RPMI7951 (cell line): ENCODE measurements around the gene GNLY. TPM values are rescaled to one million over a fixed set of nuclear protein-coding genes. Genes with fewer than 3 reads are reported as not detected.
"Not testable (repeated sequence)": the region's sequence is repeated elsewhere in the genome, so short reads cannot be mapped to it uniquely, and the experiment has no call there.

Experiments used
- DNase-seq: peaks from one replicate; pipeline ENCODE4 v3.0.0-alpha.2; 2012; ENCODE audit warnings: low read depth
- total RNA-seq: library from RNA; depleted of rRNA; stranded (reverse); fragments of >200 nt; shearing (Covaris generic); gene quantifications from 2 replicates; pipeline ENCODE4 v1.2.3, GENCODE V29; 2014; rRNA removed

GNLY gene
- total RNA-seq, result not detected in 2 replicates

DNA sequence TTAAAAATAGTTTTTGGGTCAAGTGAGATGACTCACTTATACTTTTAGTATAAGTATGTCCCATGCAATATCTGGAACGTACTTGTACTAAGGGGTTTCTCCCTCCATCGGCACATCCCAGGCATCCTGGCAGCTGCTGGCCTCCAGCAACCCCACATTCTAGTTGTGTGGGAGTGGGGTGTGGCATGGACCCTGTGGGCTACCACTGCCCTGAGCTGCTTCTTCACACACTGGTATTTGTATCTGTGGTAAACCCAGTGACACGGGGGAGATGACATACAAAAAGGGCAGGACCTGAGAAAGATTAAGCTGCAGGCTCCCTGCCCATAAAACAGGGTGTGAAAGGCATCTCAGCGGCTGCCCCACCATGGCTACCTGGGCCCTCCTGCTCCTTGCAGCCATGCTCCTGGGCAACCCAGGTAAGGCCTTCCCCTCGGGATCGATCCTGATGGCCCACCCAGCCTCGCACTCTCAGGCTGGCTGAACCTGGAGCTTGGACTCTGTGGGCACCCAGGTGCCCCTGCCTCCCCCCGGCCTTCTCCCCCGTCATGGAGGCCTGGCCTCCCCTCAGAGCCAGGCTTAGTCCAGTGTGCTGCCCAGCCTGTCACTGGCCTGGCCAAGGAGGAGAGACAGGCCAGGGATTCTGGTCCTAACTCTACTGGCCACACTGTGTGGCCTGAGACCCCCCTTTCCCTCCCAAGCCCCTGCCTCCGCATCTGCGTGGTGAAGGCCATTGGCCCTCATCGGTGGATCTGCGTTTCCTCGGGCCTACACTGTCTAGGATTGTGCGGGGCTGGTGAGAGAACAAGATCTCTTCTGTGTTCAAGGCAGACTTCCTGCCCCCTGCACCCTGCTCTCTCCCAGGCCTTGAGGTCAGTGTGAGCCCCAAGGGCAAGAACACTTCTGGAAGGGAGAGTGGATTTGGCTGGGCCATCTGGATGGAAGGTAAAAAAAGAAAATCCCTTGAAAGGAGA, at the start of gene GNLY:
Gene GNLY (plus strand): TSS at position 307 of the 974 bp plus-strand sequence. CDS start 61 bp downstream, at position 368.
- DNase-seq, result no peak

GRCh38 chr2:85644909-85645308, 49.2 kb upstream of the GNLY start:
- no peak for DNase-seq

DNA sequence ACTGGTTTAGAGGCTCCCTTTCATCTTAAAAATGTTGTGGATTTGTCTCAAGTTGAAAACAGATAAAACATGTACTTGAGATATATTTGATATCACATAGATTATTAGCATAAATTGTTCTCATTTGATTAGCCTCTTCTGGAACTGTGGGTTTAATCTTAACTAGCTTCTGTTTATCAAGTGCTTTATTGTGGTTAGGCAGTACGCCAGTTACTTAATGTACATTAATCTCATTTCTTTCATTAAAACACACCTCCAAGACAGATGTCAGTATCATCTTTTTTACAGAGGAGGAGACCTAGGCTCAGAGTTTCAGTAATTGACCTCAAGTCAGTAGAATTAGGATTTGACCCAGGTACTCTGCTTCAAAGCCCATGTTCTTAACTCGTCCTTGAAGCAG, 48.0 kb upstream of the GNLY start:
- no peak for DNase-seq

- no peak for DNase-seq
These were observed 46.2 kb upstream of the GNLY start for GRCh38 chr2:85647823-85648526.

DNA sequence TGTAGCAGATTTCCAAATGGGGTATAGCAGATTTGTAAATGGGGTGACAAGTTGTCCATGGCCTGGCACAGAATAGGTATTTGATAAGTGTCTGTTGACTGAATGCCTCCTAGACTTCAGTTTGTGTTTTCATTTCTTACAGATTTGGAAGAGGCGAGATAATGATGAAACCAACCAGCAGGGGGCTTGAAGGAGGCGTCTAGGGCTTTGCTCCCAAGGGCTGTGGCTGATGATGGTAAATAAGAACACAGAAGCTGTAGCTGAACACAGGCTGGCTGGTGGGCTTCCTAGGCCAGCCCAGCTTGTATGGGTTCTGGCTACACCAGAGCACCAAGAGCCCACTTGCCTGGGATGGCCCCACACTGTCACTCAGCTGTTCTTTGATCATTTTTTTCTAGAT, 45.5 kb upstream of the GNLY start:
- DNase-seq, result peak; percentile 34

DNA sequence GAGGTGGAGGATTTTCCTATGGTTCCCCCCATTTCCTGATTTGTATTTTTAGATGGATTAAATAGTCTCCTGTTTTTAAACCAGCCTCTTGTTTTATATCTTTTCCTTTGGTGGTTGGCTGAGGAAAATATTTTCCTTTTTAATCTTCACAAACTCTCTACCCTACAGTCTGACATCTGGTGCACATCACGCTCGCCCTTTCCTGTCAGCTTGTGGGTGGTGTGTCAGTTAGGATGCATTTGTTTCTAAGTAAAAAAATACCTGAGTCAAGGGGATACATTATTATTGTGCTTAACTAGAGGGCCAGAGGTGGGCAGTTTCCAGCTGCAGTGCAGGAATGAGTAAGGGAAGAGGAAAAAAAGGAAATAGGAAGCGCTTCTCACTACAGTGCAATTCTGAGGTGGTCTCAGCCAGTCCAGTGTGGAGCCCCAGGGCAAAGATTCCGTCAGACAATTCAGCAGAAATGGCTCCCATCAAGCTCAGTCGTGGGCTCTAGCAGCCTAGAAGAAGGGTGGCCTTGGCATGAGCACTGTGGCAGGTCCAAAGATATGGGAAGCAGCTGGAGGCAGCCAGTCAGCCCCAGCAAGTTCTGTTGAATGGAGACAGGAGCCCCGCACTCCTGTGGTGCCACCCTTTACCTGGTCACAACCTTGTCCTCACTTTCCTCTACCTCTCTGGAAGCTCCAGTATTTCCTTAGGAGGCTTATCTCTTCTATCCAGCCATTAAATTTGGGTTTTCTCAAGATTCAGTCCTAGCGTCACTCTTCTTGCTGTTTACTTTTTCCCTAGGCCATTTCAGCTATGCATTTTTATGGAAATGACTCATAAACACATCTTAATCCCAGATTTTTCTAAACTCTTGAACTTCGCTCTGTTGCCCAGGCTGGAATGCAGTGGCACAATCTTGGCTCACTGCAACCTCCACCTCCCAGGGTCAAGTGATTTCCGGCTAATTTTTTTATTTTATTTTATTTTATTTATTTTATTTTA, 44.7 kb upstream of the GNLY start:
- DNase-seq, result no peak

GRCh38 chr2:85650456-85650855, 43.7 kb upstream of the GNLY start:
- DNase-seq, result no peak

DNA sequence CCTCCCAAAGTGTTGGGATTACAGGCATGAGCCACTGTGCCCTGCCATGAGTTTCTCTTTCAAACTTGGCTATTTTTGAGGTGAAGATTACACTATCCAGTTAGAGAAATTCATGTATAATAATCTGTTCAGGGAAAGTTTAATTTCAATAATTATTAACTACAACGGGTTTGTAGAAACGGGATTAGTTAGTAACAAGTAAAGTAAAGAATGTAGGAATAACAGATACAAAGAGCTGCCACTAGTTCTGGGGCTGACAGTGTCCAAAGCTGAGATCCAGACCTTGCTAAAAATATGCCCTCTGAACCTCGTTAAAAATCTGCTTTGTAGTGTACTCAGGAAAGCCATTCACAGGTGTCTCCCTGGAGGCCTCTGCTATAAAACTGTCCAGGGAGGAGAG, 43.1 kb upstream of the GNLY start:
- no peak for DNase-seq

- DNase-seq, result no peak
These were observed 42.1 kb upstream of the GNLY start for GRCh38 chr2:85652056-85652455.

GRCh38 chr2:85653996-85654395, 40.2 kb upstream of the GNLY start:
- DNase-seq, result no peak

- DNase-seq, result peak; percentile 24
These were observed 38.2 kb upstream of the GNLY start for GRCh38 chr2:85655961-85656417.

GRCh38 chr2:85656468-85656867, 37.7 kb upstream of the GNLY start:
- DNase-seq, result no peak

- not testable (repeated sequence) for DNase-seq
These were observed 36.8 kb upstream of the GNLY start for GRCh38 chr2:85657399-85657798.

GRCh38 chr2:85659324-85659981, 34.7 kb upstream of the GNLY start:
- DNase-seq, result no peak

- not testable (repeated sequence) for DNase-seq
These were observed 33.9 kb upstream of the GNLY start for GRCh38 chr2:85660301-85660700.

DNA sequence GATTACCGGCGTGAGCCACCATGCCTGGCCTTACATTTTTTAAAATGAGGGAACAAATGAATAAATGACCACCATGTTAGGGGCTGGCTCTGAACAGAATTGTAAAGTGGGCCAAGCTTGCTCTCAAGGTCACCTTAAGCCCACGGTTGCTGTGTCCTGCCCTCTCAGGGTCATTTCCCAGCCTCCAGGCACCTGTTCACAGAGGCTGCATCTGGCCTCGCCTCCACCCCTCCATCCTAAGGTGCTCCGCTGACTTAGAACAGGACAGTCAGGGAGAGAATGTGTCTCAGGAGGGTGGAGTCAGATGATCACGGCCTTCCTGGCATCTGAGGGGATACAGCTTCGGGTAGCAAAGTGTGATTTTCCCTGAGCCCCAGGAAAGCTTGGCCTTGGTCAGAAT, 33.4 kb upstream of the GNLY start:
- DNase-seq, result no peak

GRCh38 chr2:85661139-85661858, 32.9 kb upstream of the GNLY start:
- DNase-seq, result no peak

GRCh38 chr2:85662899-85663593, 31.1 kb upstream of the GNLY start:
- peak; percentile 93 for DNase-seq
